GM21381 (cell line): Measurements from ENCODE around the gene LGI2.

Experiments used
- ATAC-seq: cut with Tn5 transposase; IDR thresholded peaks from one replicate; pipeline ENCODE4 v1.9.1; 2021; ENCODE audit warnings: mild to moderate bottlenecking, moderate library complexity; ENCODE audit not compliant: unreplicated experiment

The LGI2 gene

GRCh38 chr4:24968278-24968677 lies 62.5 kb downstream of the LGI2 start:
- no peak for ATAC-seq

GRCh38 chr4:24967346-24967745 lies 63.4 kb downstream of the LGI2 start:
- no peak for ATAC-seq

- ATAC-seq: no peak
Observed at GRCh38 chr4:24966076-24966475, 64.7 kb downstream of the LGI2 start.

- no peak for ATAC-seq
Observed at GRCh38 chr4:24965627-24966026, 65.1 kb downstream of the LGI2 start.

GRCh38 chr4:24963277-24963676 lies 67.5 kb downstream of the LGI2 start:
- ATAC-seq: no peak

GRCh38 chr4:24957886-24958285 lies 72.9 kb downstream of the LGI2 start:
- no peak for ATAC-seq

- ATAC-seq: no peak
Observed at GRCh38 chr4:24956763-24957162, 74.0 kb downstream of the LGI2 start.

- no peak for ATAC-seq
Observed at GRCh38 chr4:24956091-24956490, 74.7 kb downstream of the LGI2 start.

GRCh38 chr4:24952667-24953066 lies 78.1 kb downstream of the LGI2 start:
- no peak for ATAC-seq

GRCh38 chr4:24949970-24950369 lies 80.8 kb downstream of the LGI2 start:
- ATAC-seq: no peak
